IPS DF 6.9 (cell line): Measurements from ENCODE around the gene ZNF718.
A peak's percentile ranks its signal among the peaks of the same experiment; 100 is the strongest.
"Not testable (repeated sequence)": the region's sequence is repeated elsewhere in the genome, so short reads cannot be mapped to it uniquely, and the experiment has no call there.

Source experiments
- DNase-seq: peaks from one replicate; pipeline ENCODE4 v3.0.0-alpha.2; 2013; ENCODE audit warnings: low read depth, low spot score
- H3K27ac ChIP-seq: one replicate; pipeline ENCODE4 v1.5.1; 2013; ENCODE audit warnings: low read length, control low read depth
- H3K27me3 ChIP-seq: 2 replicates; pipeline ENCODE4 v1.6.1; 2013; ENCODE audit warnings: mild to moderate bottlenecking, low read length; ENCODE audit not compliant: control insufficient read depth, insufficient read depth
- H3K36me3 ChIP-seq: 2 replicates; pipeline ENCODE4 v1.6.1; 2013; ENCODE audit warnings: low read length; ENCODE audit not compliant: control insufficient read depth, insufficient read depth
- H3K4me1 ChIP-seq: 2 replicates; pipeline ENCODE4 v1.6.1; 2013; ENCODE audit warnings: low read length; ENCODE audit not compliant: control insufficient read depth, insufficient read depth
- H3K4me3 ChIP-seq: 2 replicates; pipeline ENCODE4 v1.5.1; 2013; ENCODE audit warnings: mild to moderate bottlenecking, low read length
- H3K9me3 ChIP-seq: 2 replicates; pipeline ENCODE4 v1.6.1; 2013; ENCODE audit warnings: low read length, inconsistent platforms; ENCODE audit not compliant: control insufficient read depth, insufficient read depth
- WGBS: extraction: QIAGEN DNeasy Blood & Tissue Kit; methylation state at CpG from one replicate; pipeline ENCODE4 v1.1.7; 2013; ENCODE audit warnings: mixed read lengths, missing lambda C conversion rate; ENCODE audit not compliant: insufficient read length, insufficient coverage; 5-methylcytosine and 5-hydroxymethylcytosine counted together

The ZNF718 gene

GRCh38 chr4:116499-116898, 7.8 kb upstream of the ZNF718 start:
- no peaks in the 10 kb centered on the region for H3K4me1 ChIP-seq
- H3K27me3 ChIP-seq = no peaks in the 10 kb centered on the region
- H3K4me3 ChIP-seq = no peak overlapping the region
- H3K27ac ChIP-seq = no peak overlapping the region
- H3K36me3 ChIP-seq = no peaks in the 10 kb centered on the region
- whole genome bisulfite sequencing = no CpG with 5 or more reads among the region's 1 CpG
- no peak for DNase-seq
- H3K9me3 ChIP-seq = no peaks in the 10 kb centered on the region

- no peaks in the 10 kb centered on the region for H3K27me3 ChIP-seq
- no peak overlapping the region for H3K4me3 ChIP-seq
- WGBS = no CpG with 5 or more reads among the region's 5 CpGs
- H3K4me1 ChIP-seq = no peaks in the 10 kb centered on the region
- DNase-seq = no peak
- H3K27ac ChIP-seq = no peak overlapping the region
- no peaks in the 10 kb centered on the region for H3K9me3 ChIP-seq
- H3K36me3 ChIP-seq = no peaks in the 10 kb centered on the region
These were observed 3.7 kb upstream of the ZNF718 start for GRCh38 chr4:120616-121015.

GRCh38 chr4:121408-122084, 2.8 kb upstream of the ZNF718 start:
- H3K9me3 ChIP-seq = no peaks in the 10 kb centered on the region
- H3K36me3 ChIP-seq = no peaks in the 10 kb centered on the region
- DNase-seq = no peak
- no peak overlapping the region for H3K4me3 ChIP-seq
- H3K27ac ChIP-seq = no peak overlapping the region
- no peaks in the 10 kb centered on the region for H3K4me1 ChIP-seq
- no peaks in the 10 kb centered on the region for H3K27me3 ChIP-seq
- WGBS = no CpG with 5 or more reads among the region's 7 CpGs

- not testable (repeated sequence) for DNase-seq, H3K9me3 ChIP-seq, H3K27ac ChIP-seq, H3K36me3 ChIP-seq, H3K4me1 ChIP-seq, H3K27me3 ChIP-seq
- WGBS = no CpG with 5 or more reads among the region's 10 CpGs
- peak overlapping the region; percentile 16; the same call in 1 of the 2 replicates for H3K4me3 ChIP-seq
These were observed 403 bp upstream of the ZNF718 start for GRCh38 chr4:123922-124274.

GRCh38 chr4:125091-125771, 930 bp downstream of the ZNF718 start:
- WGBS = no CpG with 5 or more reads among the region's 30 CpGs
- no peaks in the 10 kb centered on the region for H3K27me3 ChIP-seq
- DNase-seq = no peak
- H3K4me3 ChIP-seq = peak overlapping the region; percentile 87; the same call in 1 of the 2 replicates
- no peak overlapping the region for H3K27ac ChIP-seq
- H3K4me1 ChIP-seq = no peaks in the 10 kb centered on the region
- no peaks in the 10 kb centered on the region for H3K36me3 ChIP-seq
- H3K9me3 ChIP-seq = no peaks in the 10 kb centered on the region

- no CpG with 5 or more reads among the region's 5 CpGs for WGBS
- no peak for DNase-seq
- Histone ChIP-seq H3K27ac (no peak overlapping the region), H3K4me1 (no peaks in the 10 kb centered on the region), H3K9me3 (no peaks in the 10 kb centered on the region), H3K4me3 (peak overlapping the region; percentile 87; the same call in 1 of the 2 replicates), H3K36me3 (no peaks in the 10 kb centered on the region), H3K27me3 (no peaks in the 10 kb centered on the region)
These were observed 1.5 kb downstream of the ZNF718 start for GRCh38 chr4:125833-126232.

- H3K4me3 ChIP-seq = no peak overlapping the region
- H3K4me1 ChIP-seq = no peaks in the 10 kb centered on the region
- no peaks in the 10 kb centered on the region for H3K9me3 ChIP-seq
- no peaks in the 10 kb centered on the region for H3K27me3 ChIP-seq
- WGBS = no CpG with 5 or more reads among the region's 1 CpG
- H3K36me3 ChIP-seq = peaks cover 6% of the 10 kb centered on the region; the same call in 1 of the 2 replicates
- no peak overlapping the region for H3K27ac ChIP-seq
- DNase-seq = no peak
These were observed 8.2 kb downstream of the ZNF718 start for GRCh38 chr4:132483-132882.

GRCh38 chr4:138935-139334, 14.6 kb downstream of the ZNF718 start:
- WGBS = no CpG with 5 or more reads among the region's 3 CpGs
- Histone ChIP-seq H3K36me3 (peaks cover 11% of the 10 kb centered on the region; the same call in 1 of the 2 replicates), H3K27me3 (no peaks in the 10 kb centered on the region), H3K9me3 (no peaks in the 10 kb centered on the region), H3K4me3 (no peak overlapping the region), H3K27ac (no peak overlapping the region), H3K4me1 (no peaks in the 10 kb centered on the region)
- no peak for DNase-seq

GRCh38 chr4:139691-140090, 15.4 kb downstream of the ZNF718 start:
- no peak overlapping the region for H3K27ac ChIP-seq
- peaks cover 11% of the 10 kb centered on the region; the same call in 1 of the 2 replicates for H3K36me3 ChIP-seq
- H3K4me1 ChIP-seq = no peaks in the 10 kb centered on the region
- WGBS = no CpG with 5 or more reads among the region's 8 CpGs
- no peaks in the 10 kb centered on the region for H3K27me3 ChIP-seq
- H3K9me3 ChIP-seq = no peaks in the 10 kb centered on the region
- no peak for DNase-seq
- no peak overlapping the region for H3K4me3 ChIP-seq

GRCh38 chr4:146621-147020, 22.3 kb downstream of the ZNF718 start:
- Histone ChIP-seq H3K9me3 (no peaks in the 10 kb centered on the region), H3K36me3 (no peaks in the 10 kb centered on the region), H3K4me3 (no peak overlapping the region)

GRCh38 chr4:147233-147632, 22.9 kb downstream of the ZNF718 start:
- no peak for DNase-seq
- H3K4me3 ChIP-seq = no peak overlapping the region
- H3K9me3 ChIP-seq = no peaks in the 10 kb centered on the region
- no peak overlapping the region for H3K27ac ChIP-seq
- no peaks in the 10 kb centered on the region for H3K4me1 ChIP-seq
- WGBS = no CpG with 5 or more reads among the region's 4 CpGs
- no peaks in the 10 kb centered on the region for H3K27me3 ChIP-seq
- no peaks in the 10 kb centered on the region for H3K36me3 ChIP-seq

More at GRCh38 chr4:146621-147020, 22.3 kb downstream of the ZNF718 start:
- Histone ChIP-seq H3K27ac (no peak overlapping the region), H3K27me3 (no peaks in the 10 kb centered on the region), H3K4me1 (no peaks in the 10 kb centered on the region)
- DNase-seq = no peak
- no CpG with 5 or more reads among the region's 1 CpG for WGBS
